HG02970 (cell line): Measurements from ENCODE around the gene FGD2.
"Not testable (repeated sequence)": the region's sequence is repeated elsewhere in the genome, so short reads cannot be mapped to it uniquely, and the experiment has no call there.

Source experiments
- ATAC-seq: cut with Tn5 transposase; IDR thresholded peaks from one replicate; pipeline ENCODE4 v1.9.1; 2021; ENCODE audit warnings: mild to moderate bottlenecking, moderate library complexity, moderate number of reproducible peaks; ENCODE audit not compliant: unreplicated experiment, low FRiP score

The FGD2 gene

GRCh38 chr6:37030599-37030998, 25.1 kb downstream of the FGD2 start:
- no peak for ATAC-seq

GRCh38 chr6:37032239-37032638, 26.8 kb downstream of the FGD2 start:
- ATAC-seq: no peak

DNA sequence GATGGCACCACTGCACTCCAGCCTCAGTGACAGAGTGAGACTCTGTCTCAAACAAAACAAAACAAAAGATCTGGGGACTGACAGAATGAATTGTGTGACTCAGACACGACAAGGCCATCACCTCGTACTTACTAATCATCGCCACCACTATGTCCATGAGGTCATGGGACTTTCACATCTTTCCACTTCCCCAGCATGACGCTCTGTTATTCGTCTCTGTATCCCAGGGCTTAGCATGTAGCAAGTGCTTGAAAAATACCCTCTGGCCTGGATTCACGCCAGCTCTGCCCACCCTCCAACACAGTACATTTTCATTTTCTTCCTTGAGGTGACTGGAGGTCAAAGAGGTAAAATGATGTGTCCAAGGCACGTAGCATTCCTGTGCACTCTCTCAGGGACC, 27.8 kb downstream of the FGD2 start:
- no peak for ATAC-seq

GRCh38 chr6:37033819-37034795, 28.7 kb downstream of the FGD2 start:
- no peak for ATAC-seq

- ATAC-seq: no peak
Measured at GRCh38 chr6:37036146-37036545, 30.7 kb downstream of the FGD2 start.

- no peak for ATAC-seq
Measured at GRCh38 chr6:37038292-37039198, 33.1 kb downstream of the FGD2 start.

GRCh38 chr6:37039958-37040357, 34.5 kb downstream of the FGD2 start:
- ATAC-seq: no peak

DNA sequence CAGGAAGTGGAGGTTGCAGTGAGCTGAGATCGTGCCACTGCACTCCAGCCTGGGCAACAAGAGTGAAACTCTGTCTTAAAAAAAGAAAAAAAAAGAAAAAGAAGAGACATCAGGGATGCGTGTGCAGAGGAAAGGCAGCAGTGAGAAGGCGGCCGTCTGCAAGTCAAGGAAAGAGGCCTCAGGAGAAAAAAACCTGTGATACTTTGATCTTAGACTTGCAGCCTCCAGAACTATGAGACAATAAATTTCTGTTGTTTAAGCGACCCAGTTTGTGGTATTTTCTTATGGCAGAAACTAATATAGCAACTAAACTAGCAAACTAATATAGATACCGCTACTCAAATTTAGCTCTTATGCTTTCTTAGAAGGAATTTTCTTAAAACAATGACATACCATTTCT, 36.1 kb downstream of the FGD2 start:
- ATAC-seq: no peak

DNA sequence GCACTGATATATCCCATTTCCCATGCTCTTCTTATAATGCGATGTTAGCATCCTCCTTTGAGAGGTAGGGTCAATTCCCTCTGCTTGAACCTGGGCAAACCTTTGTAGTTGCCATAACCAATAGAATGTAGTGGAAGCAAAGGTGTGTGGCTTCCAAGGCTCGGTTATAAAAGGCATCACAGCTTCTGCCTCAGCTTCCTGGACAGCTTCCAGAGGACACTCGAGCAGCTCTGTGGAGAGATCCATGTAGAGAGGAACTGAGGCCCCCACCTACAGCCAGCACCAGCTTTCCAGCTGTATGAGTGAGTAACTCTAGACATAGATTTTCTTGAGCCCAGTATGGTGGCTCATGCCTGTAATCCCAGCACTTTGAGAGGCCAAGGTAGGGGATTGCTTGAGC, 36.7 kb downstream of the FGD2 start:
- ATAC-seq: no peak

GRCh38 chr6:37043091-37043490, 37.6 kb downstream of the FGD2 start:
- ATAC-seq: not testable (repeated sequence)

DNA sequence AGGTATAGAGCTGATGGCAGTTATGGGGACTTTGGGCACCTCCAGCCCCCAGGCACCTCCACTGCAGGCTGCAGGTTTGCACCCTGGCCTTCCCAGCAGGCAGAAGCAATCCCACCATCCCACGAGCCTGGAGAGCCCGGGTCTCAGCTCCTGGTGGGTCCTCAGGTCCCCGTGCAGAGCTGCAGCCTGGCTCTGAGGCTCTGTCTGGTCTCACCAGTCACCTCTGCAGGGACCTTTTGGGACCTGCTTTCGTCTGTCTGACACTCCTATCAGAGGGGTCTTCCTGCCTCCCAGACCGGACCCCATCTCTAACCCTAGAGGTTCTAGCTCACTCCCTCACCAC, 41.9 kb downstream of the FGD2 start:
- no peak for ATAC-seq

- no peak for ATAC-seq
Measured at GRCh38 chr6:37047689-37048402, 42.4 kb downstream of the FGD2 start.

DNA sequence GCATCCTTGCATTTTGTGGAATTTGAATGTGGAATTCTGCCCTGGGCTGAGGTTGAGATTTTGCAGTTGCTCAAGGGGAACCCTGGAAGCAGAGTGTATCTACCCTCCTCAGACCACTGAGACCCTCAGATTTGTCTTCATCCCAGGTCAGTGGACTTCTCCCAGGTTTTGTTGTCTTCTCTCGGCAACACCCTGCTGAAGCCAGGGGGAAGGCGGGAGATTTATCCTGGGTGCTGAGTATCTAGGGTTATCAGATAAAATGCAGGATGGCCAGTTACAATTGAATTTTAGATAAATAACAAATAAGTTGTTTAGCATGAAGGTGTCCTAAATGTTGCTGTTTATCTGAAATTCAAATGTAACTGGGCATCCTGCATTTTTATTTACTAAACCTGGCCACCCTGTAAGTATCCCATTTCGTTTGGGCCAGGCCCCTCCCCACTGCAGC, 43.0 kb downstream of the FGD2 start:
- no peak for ATAC-seq

- ATAC-seq: peak; percentile 49
Measured at GRCh38 chr6:37048851-37049757, 43.6 kb downstream of the FGD2 start.

DNA sequence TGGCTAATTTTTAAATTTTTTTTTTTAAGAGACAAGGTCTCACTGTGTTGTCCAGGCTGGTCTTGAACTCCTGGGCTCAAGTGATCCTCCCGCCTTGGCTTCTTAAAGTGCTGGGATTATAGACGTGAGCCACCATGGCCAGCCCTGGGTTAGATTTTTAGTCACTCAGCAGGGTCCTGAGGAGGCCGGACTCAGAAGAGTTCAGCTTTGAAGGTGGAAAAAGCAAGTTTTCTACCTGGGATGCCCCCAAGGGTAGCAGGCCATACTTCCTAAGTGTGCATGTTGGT, 44.2 kb downstream of the FGD2 start:
- no peak for ATAC-seq

DNA sequence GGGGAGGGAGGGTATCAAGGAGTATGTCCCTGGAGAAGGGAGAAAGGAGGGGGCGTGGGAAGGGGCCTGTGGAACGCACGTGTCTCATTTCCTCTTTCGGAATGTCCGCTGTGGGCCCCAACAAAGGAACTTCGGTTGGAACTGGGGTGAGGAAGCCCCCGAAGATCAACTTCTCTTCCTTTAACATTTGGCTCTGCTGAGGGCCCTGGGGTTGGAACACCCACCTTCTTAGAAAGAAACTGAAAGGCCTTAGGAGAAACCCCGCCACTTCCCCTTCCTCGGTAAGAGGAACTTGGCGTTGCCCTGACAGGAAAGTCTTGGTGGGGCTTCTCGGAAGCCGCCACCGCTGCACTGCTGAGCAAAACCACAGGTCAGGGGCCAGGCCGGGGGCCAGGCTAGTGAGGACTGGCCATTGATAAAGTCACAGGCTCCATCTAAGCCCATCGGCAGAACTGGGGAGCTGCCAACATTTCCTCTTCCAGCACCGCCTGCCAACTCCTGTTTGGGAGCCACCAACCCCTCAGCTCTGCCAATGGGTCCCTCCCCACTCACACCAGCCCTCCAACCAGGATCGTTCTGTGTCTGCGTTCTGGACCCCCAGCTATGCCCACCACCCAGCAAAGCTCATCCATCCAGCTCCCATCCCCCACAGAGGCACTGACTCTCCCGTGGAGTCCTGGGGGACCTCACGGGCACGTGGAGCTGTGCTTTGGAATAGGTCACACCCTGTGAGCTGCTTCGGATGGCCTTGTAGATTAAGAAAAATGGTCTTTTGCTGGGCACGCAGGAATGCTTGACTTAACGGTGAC, 44.8 kb downstream of the FGD2 start:
- no peak for ATAC-seq

DNA sequence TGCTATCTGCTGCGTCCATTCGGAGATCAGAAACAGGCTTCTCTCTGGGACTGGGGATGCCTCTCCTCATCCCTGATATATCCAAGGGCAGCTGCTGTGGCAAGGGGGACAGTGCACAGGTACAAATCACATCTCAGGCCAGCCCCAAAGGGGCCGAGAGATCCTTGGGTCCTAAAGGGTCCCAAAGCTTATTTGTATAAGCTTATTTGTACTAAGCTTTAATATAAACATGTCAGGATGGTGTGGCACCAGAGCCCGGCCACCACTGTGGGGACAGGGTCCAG, 45.3 kb downstream of the FGD2 start:
- no peak for ATAC-seq

- ATAC-seq: no peak
Measured at GRCh38 chr6:37051138-37052026, 45.9 kb downstream of the FGD2 start.
